C4-2B (cell line): Measurements from ENCODE around the gene TLX3.

Experiments
- ZFX ChIP-seq: fragments of 450-650 bp; IDR thresholded peaks from 2 replicates; pipeline ENCODE4 v1.6.1; 2017
- TF ChIP-seq, protein P1 (sequence below): fragments of 450-650 bp; conservative IDR thresholded peaks from 2 replicates; pipeline ENCODE4 v1.5.1; 2017; ENCODE audit warnings: mild to moderate bottlenecking

DNA sequence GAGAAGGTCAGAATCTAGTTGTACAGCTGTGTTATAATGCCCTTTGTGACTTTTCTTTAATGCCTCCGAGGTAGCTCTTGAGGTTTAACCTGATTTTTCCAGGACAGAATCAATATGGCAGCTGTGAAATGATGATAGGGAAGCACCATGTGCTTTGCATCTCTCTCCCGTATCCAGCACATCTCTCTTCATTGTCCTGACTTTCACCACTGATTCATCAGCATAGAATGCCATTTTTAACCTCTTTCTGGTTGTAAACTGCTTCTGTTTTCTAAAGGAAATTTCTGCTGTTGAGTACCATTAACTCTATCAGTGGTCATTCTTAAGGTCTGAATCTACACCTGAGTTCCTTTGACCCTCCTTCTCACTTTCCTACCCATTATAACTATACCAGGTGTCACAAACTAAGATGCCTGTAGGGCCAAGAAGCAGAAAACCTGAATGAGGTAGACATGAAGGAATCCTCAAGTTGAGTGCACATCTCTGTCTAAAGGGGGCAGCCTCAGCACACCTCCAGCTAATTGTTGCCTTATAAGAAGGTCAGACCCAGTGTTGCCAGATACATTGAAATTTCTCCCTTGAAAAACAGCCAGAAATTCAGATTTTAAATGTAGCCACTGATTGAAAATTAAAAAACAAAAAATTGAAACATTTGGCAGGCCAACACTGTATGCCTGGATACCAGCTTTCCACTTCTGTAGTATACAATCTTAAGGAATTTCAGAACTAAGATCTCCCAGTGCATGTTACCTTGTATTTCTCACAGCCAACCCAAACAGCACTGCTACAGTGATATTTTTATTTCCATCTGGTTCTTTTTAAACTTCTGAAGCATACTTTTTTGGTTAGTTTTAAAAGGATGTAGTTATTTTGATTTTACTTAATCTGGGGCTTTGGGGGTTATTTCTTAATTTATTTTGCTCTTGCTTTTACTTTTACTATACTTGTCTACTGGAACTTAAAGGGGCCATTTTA lies 35.8 kb upstream of the TLX3 start:
- TF ChIP-seq, protein P1, sequence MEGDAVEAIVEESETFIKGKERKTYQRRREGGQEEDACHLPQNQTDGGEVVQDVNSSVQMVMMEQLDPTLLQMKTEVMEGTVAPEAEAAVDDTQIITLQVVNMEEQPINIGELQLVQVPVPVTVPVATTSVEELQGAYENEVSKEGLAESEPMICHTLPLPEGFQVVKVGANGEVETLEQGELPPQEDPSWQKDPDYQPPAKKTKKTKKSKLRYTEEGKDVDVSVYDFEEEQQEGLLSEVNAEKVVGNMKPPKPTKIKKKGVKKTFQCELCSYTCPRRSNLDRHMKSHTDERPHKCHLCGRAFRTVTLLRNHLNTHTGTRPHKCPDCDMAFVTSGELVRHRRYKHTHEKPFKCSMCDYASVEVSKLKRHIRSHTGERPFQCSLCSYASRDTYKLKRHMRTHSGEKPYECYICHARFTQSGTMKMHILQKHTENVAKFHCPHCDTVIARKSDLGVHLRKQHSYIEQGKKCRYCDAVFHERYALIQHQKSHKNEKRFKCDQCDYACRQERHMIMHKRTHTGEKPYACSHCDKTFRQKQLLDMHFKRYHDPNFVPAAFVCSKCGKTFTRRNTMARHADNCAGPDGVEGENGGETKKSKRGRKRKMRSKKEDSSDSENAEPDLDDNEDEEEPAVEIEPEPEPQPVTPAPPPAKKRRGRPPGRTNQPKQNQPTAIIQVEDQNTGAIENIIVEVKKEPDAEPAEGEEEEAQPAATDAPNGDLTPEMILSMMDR = peak; percentile 51
- TF ChIP-seq ZFX = no peak
